ENCODE measurements around the gene SNTB2. TPM values are rescaled to one million over a fixed set of nuclear protein-coding genes. Genes with fewer than 3 reads are reported as not detected.

Gene SNTB2
- total and polyA plus RNA-seq, 9 of the 15 experiments (the other 6 are each of a cell fraction or from before 2014, with no cell fraction given) = 1.2 to 13.7 (median 5.7) TPM

DNA sequence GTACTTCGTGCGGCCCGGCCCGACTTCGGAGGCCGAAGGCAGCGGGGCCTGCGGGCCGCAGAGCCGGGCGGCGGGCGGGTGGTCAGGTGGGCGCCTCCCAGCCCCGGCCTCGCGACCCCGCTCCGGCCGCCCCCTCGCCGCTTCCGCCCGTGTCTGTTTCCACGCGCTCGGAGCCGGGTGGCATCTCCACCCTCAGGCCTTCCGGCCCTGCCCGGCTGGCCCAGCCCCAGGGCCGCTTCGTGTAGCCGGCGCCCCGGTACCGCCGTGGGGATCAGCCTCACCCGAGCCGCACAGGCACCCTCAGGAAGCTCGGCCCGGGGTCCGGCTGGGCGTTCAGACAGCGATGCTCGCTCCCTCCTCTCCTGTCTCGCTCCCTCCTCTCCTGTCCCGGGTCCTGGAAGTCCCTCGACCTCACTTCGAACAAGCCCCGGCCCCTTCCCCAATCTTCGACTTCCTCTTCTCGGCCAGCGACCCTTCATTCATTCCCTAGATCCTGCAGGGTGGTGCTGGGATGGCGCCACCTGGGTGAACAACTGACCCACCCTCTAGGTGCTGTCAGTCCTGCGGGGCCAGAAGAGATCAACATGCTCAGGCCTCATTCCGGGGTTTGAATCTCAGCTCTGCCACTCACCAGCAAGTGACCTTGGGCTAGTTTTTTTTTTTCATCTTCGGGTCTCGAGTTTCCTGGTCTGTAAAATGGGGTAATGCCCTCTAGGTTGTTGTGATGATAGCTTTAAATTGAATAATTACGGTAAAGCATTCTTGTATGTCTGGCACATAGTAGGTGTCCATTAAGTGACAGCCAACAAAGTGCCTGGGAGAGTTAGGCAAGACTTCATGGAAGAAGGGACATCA lies 124.8 kb downstream of the SNTB2 start (continued):
- peak; percentile 76 for TF ChIP-seq ARID4B (CRISPR knock-in tag; IDR thresholded peaks at IDR 0.05)
- TF ChIP-seq POLR2AphosphoS2 (IDR thresholded peaks at IDR 0.05; ENCODE audit: low read length) = no peak
- TF ChIP-seq, protein P1, sequence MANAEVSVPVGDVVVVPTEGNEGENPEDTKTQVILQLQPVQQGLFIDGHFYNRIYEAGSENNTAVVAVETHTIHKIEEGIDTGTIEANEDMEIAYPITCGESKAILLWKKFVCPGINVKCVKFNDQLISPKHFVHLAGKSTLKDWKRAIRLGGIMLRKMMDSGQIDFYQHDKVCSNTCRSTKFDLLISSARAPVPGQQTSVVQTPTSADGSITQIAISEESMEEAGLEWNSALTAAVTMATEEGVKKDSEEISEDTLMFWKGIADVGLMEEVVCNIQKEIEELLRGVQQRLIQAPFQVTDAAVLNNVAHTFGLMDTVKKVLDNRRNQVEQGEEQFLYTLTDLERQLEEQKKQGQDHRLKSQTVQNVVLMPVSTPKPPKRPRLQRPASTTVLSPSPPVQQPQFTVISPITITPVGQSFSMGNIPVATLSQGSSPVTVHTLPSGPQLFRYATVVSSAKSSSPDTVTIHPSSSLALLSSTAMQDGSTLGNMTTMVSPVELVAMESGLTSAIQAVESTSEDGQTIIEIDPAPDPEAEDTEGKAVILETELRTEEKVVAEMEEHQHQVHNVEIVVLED (CRISPR knock-in tag; IDR thresholded peaks at IDR 0.05) = no peak
- TF ChIP-seq ZNF224 (CRISPR knock-in tag; IDR thresholded peaks at IDR 0.05) = no peak
- no peak for TF ChIP-seq PHB (CRISPR knock-in tag; IDR thresholded peaks at IDR 0.05)
- TF ChIP-seq, protein P2, sequence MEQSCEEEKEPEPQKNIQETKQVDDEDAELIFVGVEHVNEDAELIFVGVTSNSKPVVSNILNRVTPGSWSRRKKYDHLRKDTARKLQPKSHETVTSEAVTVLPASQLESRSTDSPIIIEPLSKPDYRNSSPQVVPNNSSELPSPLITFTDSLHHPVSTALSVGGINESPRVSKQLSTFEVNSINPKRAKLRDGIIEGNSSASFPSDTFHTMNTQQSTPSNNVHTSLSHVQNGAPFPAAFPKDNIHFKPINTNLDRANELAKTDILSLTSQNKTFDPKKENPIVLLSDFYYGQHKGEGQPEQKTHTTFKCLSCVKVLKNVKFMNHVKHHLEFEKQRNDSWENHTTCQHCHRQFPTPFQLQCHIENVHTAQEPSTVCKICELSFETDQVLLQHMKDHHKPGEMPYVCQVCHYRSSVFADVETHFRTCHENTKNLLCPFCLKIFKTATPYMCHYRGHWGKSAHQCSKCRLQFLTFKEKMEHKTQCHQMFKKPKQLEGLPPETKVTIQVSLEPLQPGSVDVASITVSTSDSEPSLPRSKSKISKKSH (CRISPR knock-in tag; IDR thresholded peaks at IDR 0.05) = no peak
- TF ChIP-seq FIP1L1 (IDR thresholded peaks at IDR 0.05; ENCODE audit: low read depth, low read length, poor library complexity, severe bottlenecking) = peak; percentile 59
- no peak for TF ChIP-seq RAD51 (IDR thresholded peaks at IDR 0.05; ENCODE audit: borderline replicate concordance, low read depth)
- TF ChIP-seq NFXL1 (CRISPR knock-in tag; IDR thresholded peaks at IDR 0.05) = no peak
- no peak for TF ChIP-seq RBM17 (IDR thresholded peaks at IDR 0.05; ENCODE audit: borderline replicate concordance, low read depth, low read length)
- no peak for TF ChIP-seq POLR2B (IDR thresholded peaks at IDR 0.05; ENCODE audit: low read depth, partially characterized antibody)
- no peak for TF ChIP-seq ARHGAP35 (IDR thresholded peaks at IDR 0.05; ENCODE audit: partially characterized antibody)
- no peak for TF ChIP-seq ZNF347 (CRISPR knock-in tag; IDR thresholded peaks at IDR 0.05; ENCODE audit: low read depth)
- TF ChIP-seq ETS1 (conservative IDR thresholded peaks at IDR 0.05; ENCODE audit: control insufficient read depth, low read depth, low read length) = no peak; the same call in 1 of the 2 replicates
- TF ChIP-seq BDP1 (IDR thresholded peaks at IDR 0.05; ENCODE audit: insufficient read depth, insufficient read length) = no peak
- no peak for TF ChIP-seq CBFB (CRISPR knock-in tag; IDR thresholded peaks at IDR 0.05)
- no peak for TF ChIP-seq SMARCC2 (IDR thresholded peaks at IDR 0.05; ENCODE audit: low read depth)
- TF ChIP-seq SUPT5H (IDR thresholded peaks at IDR 0.05) = no peak
- no peak for TF ChIP-seq COPS2 (conservative IDR thresholded peaks at IDR 0.05)

All from K562 (cell line).